Neural progenitor cell (in vitro differentiated cells): ENCODE results near the gene CLCN6. TPM values are rescaled to one million over a fixed set of nuclear protein-coding genes. Genes with fewer than 3 reads are reported as not detected.

Experiments
- DNase-seq: peaks from one replicate; pipeline ENCODE4 v3.0.0-alpha.2; 2016; ENCODE audit warnings: low spot score
- H2AFZ ChIP-seq: fragments of 200-600 bp; sonication (generic); replicated peaks from 2 replicates; pipeline ENCODE4 v1.6.1; 2016; ENCODE audit warnings: antibody characterized with exemption
- H3F3A ChIP-seq: fragments of 200-600 bp; sonication (generic); 2 replicates; pipeline ENCODE4 v1.6.1; 2016; ENCODE audit warnings: antibody characterized with exemption, low read depth
- H3K27ac ChIP-seq: fragments of 200-600 bp; sonication (generic); 2 replicates; pipeline ENCODE4 v1.5.1; 2016; ENCODE audit warnings: mild to moderate bottlenecking
- H3K27me3 ChIP-seq: fragments of 200-600 bp; sonication (generic); 2 replicates; pipeline ENCODE4 v1.6.1; 2016; ENCODE audit warnings: mild to moderate bottlenecking, moderate library complexity
- H3K36me3 ChIP-seq: fragments of 200-600 bp; sonication (generic); 2 replicates; pipeline ENCODE4 v1.5.1; 2016
- H3K4me1 ChIP-seq: fragments of 200-600 bp; sonication (generic); 2 replicates; pipeline ENCODE4 v1.6.1; 2016; ENCODE audit warnings: mixed run types
- H3K4me2 ChIP-seq: fragments of 200-600 bp; sonication (generic); 2 replicates; pipeline ENCODE4 v1.6.1; 2016
- H3K4me3 ChIP-seq: fragments of 200-600 bp; sonication (generic); 2 replicates; pipeline ENCODE4 v1.5.1; 2016
- H3K79me2 ChIP-seq: fragments of 200-600 bp; sonication (generic); 2 replicates; pipeline ENCODE4 v1.6.1; 2016; ENCODE audit warnings: low read depth
- H3K9ac ChIP-seq: fragments of 200-600 bp; sonication (generic); 2 replicates; pipeline ENCODE4 v1.6.1; 2016
- H3K9me3 ChIP-seq: fragments of 200-600 bp; sonication (generic); 2 replicates; pipeline ENCODE4 v1.5.1; 2016; ENCODE audit warnings: low read depth
- H4K20me1 ChIP-seq: fragments of 200-600 bp; sonication (generic); 2 replicates; pipeline ENCODE4 v1.6.1; 2016; ENCODE audit warnings: low read depth
- H3K27ac Mint-ChIP-seq: 3 replicates; pipeline ENCODE4 v1.8.0; 2021; ENCODE audit warnings: mixed read lengths
- H3K27me3 Mint-ChIP-seq: 2 replicates; pipeline ENCODE4 v1.8.0; 2022; ENCODE audit warnings: low read depth, mild to moderate bottlenecking, inconsistent platforms, moderate library complexity, mixed read lengths; ENCODE audit not compliant: insufficient read depth
- H3K36me3 Mint-ChIP-seq: 3 replicates; pipeline ENCODE4 v1.8.0; 2021; ENCODE audit warnings: mixed read lengths
- H3K4me1 Mint-ChIP-seq: 3 replicates; pipeline ENCODE4 v1.8.0; 2021; ENCODE audit warnings: mixed read lengths
- H3K4me3 Mint-ChIP-seq: 3 replicates; pipeline ENCODE4 v1.8.0; 2021; ENCODE audit warnings: mild to moderate bottlenecking, moderate library complexity, mixed read lengths
- H3K9me3 Mint-ChIP-seq: 3 replicates; pipeline ENCODE4 v1.8.0; 2020; ENCODE audit warnings: mixed read lengths
- CTCF ChIP-seq: fragments of 200-600 bp; sonication (generic); IDR thresholded peaks from 2 replicates; pipeline ENCODE4 v1.5.1; 2017; ENCODE audit warnings: antibody characterized with exemption, mild to moderate bottlenecking
- EZH2 ChIP-seq: fragments of 200-600 bp; sonication (generic); IDR thresholded peaks from 2 replicates; pipeline ENCODE4 v1.6.1; 2017; ENCODE audit warnings: antibody characterized with exemption, mild to moderate bottlenecking, moderate library complexity
- EZH2phosphoT487 ChIP-seq: fragments of 200-600 bp; sonication (generic); IDR thresholded peaks from 2 replicates; pipeline ENCODE4 v1.6.1; 2017; ENCODE audit warnings: antibody characterized with exemption
- total RNA-seq: library from RNA; depleted of rRNA; stranded (reverse); fragments of >200 nt; gene quantifications from 2 replicates; pipeline ENCODE4 v1.2.3, GENCODE V29; 2015; ENCODE audit warnings: low replicate concordance

Gene CLCN6
- total RNA-seq, 1 donor from 2014 or later, result 10.3 TPM

DNA sequence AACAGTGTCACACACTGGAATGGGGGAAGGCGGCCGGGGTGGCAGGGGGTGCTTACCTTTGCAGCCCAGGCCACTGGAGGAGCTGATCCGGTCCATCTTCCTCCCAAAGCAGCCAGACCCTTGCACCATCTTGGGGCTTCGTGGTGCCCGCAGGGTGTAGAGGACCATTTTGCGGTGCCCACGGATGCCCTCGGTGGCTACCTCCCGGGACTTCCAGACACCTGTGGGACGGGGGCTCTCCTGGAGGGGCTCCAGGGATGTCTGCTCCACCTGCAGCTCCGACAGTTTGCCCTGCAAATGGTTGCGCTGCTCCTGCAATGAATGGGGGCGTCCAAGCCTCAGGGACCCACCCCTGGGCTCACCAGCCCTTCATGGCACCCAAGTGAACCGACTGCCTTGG is 52.2 kb downstream of the CLCN6 start:
- H3K27ac ChIP-seq, result no peak overlapping the region
- no peak overlapping the region for H3K4me3 ChIP-seq
- H2AFZ ChIP-seq, result no peak overlapping the region
- H3K4me3 Mint-ChIP-seq, result no peak overlapping the region
- H3F3A ChIP-seq, result no peaks in the 10 kb centered on the region
- no peak overlapping the region for H3K27ac Mint-ChIP-seq
- no peak overlapping the region for H3K4me2 ChIP-seq
- no peaks in the 10 kb centered on the region for H3K4me1 ChIP-seq
- H3K36me3 ChIP-seq, result no peaks in the 10 kb centered on the region
- H3K9me3 Mint-ChIP-seq, result no peaks in the 10 kb centered on the region
- peaks cover 30% of the 10 kb centered on the region for H3K27me3 Mint-ChIP-seq
- H3K9ac ChIP-seq, result no peak overlapping the region
- TF ChIP-seq CTCF (no peak), EZH2phosphoT487 (no peak), EZH2 (no peak)
- H3K36me3 Mint-ChIP-seq, result no peaks in the 10 kb centered on the region
- no peaks in the 10 kb centered on the region for H3K79me2 ChIP-seq
- no peaks in the 10 kb centered on the region for H3K9me3 ChIP-seq
- no peak for DNase-seq
- H4K20me1 ChIP-seq, result peaks cover 16% of the 10 kb centered on the region
- H3K4me1 Mint-ChIP-seq, result peaks cover 5% of the 10 kb centered on the region
- H3K27me3 ChIP-seq, result peaks cover 68% of the 10 kb centered on the region

- peaks cover 5% of the 10 kb centered on the region for H3K4me1 Mint-ChIP-seq
Observed at GRCh38 chr1:11858613-11858967, 52.6 kb downstream of the CLCN6 start, which contains the start of gene NPPB. Gene NPPB, minus strand, starts transcription at chr1:11858945. Its CDS starts 112 bp downstream, at chr1:11858833.

DNA sequence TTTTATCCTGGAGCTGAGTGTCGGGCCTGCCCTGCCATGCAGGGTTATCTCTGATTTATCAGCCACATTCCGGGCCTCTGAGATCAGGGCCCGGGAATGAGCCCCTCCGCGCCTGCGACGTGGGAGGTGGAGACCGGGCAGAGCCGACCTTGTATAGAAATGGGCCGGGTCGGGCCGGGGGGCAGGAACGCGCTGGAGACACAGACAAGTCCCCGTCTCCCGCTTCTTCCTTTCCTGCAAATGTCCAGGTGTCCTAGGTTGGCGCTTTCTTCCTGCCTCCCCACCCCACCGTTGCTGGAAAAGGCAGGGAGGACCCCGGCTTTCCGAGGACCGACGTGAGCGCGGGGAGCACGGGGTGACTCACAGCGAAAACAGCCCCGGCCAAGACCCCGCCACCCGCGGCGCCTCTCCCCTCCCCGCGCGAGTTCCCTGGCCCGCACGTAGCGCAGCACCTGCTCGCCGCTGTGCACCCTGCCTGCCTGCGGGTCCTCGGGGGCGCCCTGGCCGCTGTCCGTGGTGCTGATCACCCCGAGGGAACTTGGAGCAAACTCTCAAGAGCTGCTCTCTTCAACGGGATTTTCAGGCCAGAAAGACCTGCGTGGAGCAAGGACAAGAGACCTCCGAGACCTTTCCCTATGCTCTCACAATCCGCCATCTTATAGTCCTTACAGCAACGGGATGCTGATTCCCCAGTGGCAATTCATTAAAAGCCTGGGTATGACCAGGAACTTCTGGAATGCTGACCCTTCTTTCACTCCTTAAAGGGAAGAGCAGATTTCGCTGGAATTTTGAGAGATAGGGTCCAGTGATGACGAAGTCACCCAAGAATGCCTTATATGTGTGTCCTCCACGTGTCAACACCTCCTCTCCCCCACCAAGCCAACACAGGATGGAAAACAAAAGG is 53.2 kb downstream of the CLCN6 start:
- H3F3A ChIP-seq, result no peaks in the 10 kb centered on the region
- H3K4me1 ChIP-seq, result no peaks in the 10 kb centered on the region
- Mint-ChIP-seq H3K27ac (no peak overlapping the region), H3K36me3 (no peaks in the 10 kb centered on the region), H3K4me3 (no peak overlapping the region), H3K9me3 (no peaks in the 10 kb centered on the region), H3K27me3 (peaks cover 33% of the 10 kb centered on the region), H3K4me1 (peaks cover 5% of the 10 kb centered on the region)
- peak; percentile 91 for DNase-seq
- no peaks in the 10 kb centered on the region for H3K9me3 ChIP-seq
- peaks cover 16% of the 10 kb centered on the region for H4K20me1 ChIP-seq
- H3K79me2 ChIP-seq, result no peaks in the 10 kb centered on the region
- H3K36me3 ChIP-seq, result no peaks in the 10 kb centered on the region
- peak; percentile 55 for TF ChIP-seq CTCF
- no peak for TF ChIP-seq EZH2phosphoT487
- TF ChIP-seq EZH2, result peak; percentile 69
- no peak overlapping the region for H2AFZ ChIP-seq
- H3K27ac ChIP-seq, result no peak overlapping the region
- H3K4me2 ChIP-seq, result peak overlapping the region; percentile 55
- peaks cover 68% of the 10 kb centered on the region for H3K27me3 ChIP-seq
- H3K9ac ChIP-seq, result no peak overlapping the region
- peak overlapping the region; percentile 8 for H3K4me3 ChIP-seq

More at GRCh38 chr1:11858613-11858967, 52.6 kb downstream of the CLCN6 start, which contains the start of gene NPPB:
- H3K27me3 ChIP-seq, result peaks cover 68% of the 10 kb centered on the region
- peak within 1 kb of the TSS; percentile 8 for H3K4me3 ChIP-seq
- no peak within 1 kb of the TSS for H3K27ac ChIP-seq
- H3K9ac ChIP-seq, result no peak within 1 kb of the TSS
- peaks cover 16% of the 10 kb centered on the region for H4K20me1 ChIP-seq
- H2AFZ ChIP-seq, result no peak within 1 kb of the TSS
- H3K9me3 ChIP-seq, result no peaks in the 10 kb centered on the region
- Mint-ChIP-seq H3K4me3 (no peak within 1 kb of the TSS), H3K27me3 (peaks cover 34% of the 10 kb centered on the region), H3K27ac (no peak within 1 kb of the TSS), H3K36me3 (no peaks in the 10 kb centered on the region), H3K9me3 (no peaks in the 10 kb centered on the region)
- H3K36me3 ChIP-seq, result no peaks in the 10 kb centered on the region
- H3F3A ChIP-seq, result no peaks in the 10 kb centered on the region
- peak within 1 kb of the TSS; percentile 55 for H3K4me2 ChIP-seq
- H3K4me1 ChIP-seq, result no peaks in the 10 kb centered on the region
- H3K79me2 ChIP-seq, result no peaks in the 10 kb centered on the region
- DNase-seq, result no peak
- no peak for TF ChIP-seq EZH2

- H2AFZ ChIP-seq, result no peak overlapping the region
- H3F3A ChIP-seq, result no peaks in the 10 kb centered on the region
- no peaks in the 10 kb centered on the region for H3K9me3 Mint-ChIP-seq
- H3K36me3 Mint-ChIP-seq, result no peaks in the 10 kb centered on the region
- no peak overlapping the region for H3K4me3 Mint-ChIP-seq
- no peak overlapping the region for H3K9ac ChIP-seq
- H3K4me1 Mint-ChIP-seq, result peaks cover 5% of the 10 kb centered on the region
- H3K27ac Mint-ChIP-seq, result no peak overlapping the region
- no peaks in the 10 kb centered on the region for H3K36me3 ChIP-seq
- H3K9me3 ChIP-seq, result no peaks in the 10 kb centered on the region
- TF ChIP-seq CTCF, result no peak
- TF ChIP-seq EZH2phosphoT487, result no peak
- no peaks in the 10 kb centered on the region for H3K79me2 ChIP-seq
- no peak overlapping the region for H3K4me3 ChIP-seq
- DNase-seq, result no peak
- H3K4me1 ChIP-seq, result no peaks in the 10 kb centered on the region
- no peak overlapping the region for H3K27ac ChIP-seq
- no peak overlapping the region for H3K4me2 ChIP-seq
- peaks cover 31% of the 10 kb centered on the region for H3K27me3 Mint-ChIP-seq
- H4K20me1 ChIP-seq, result peaks cover 16% of the 10 kb centered on the region
- peaks cover 68% of the 10 kb centered on the region for H3K27me3 ChIP-seq
Observed at GRCh38 chr1:11860083-11860482, 54.1 kb downstream of the CLCN6 start.
